ENCODE data around the gene RSAD2. TPM values are rescaled to one million over a fixed set of nuclear protein-coding genes. Genes with fewer than 3 reads are reported as not detected.

Gene RSAD2
- total and polyA plus RNA-seq, 8 donors: 0.45 to 9.2 (median 1.4) TPM; not detected in 2

- intact Hi-C loops (cut with DNase I; ENCODE audit: low total_unique reads): no loop called here
- no peak overlapping the region for H3K4me3 ChIP-seq
- no peak overlapping the region for H3K27ac ChIP-seq
- no peak for DNase-seq
- no peaks in the 10 kb centered on the region for H3K27me3 ChIP-seq
- H3K9me3 ChIP-seq: no peaks in the 10 kb centered on the region
- peaks cover 7 to 32% (median 11%) of the 10 kb centered on the region in 4 donors for H3K4me1 ChIP-seq
- WGBS, 5 donors: 74 to 79% (median 76%) methylated on average over 6 of the region's 6 CpGs
- H3K36me3 ChIP-seq: no peaks in the 10 kb centered on the region
- TF ChIP-seq POLR2A (IDR thresholded peaks at IDR 0.05) (no peak), POLR2AphosphoS5 (IDR thresholded peaks at IDR 0.05) (no peak)
Measured at GRCh38 chr2:6929196-6929819, 51.7 kb downstream of the RSAD2 start.

GRCh38 chr2:6930923-6931647 is 53.5 kb downstream of the RSAD2 start:
- Histone ChIP-seq H3K4me3 (no peak overlapping the region), H3K27ac (no peak overlapping the region), H3K4me1 (peaks cover 7 to 25% (median 13%) of the 10 kb centered on the region in 4 donors), H3K27me3 (no peaks in the 10 kb centered on the region), H3K9me3 (no peaks in the 10 kb centered on the region), H3K36me3 (no peaks in the 10 kb centered on the region)
- WGBS, 5 donors: 73 to 98% (median 80%) methylated on average over 1 to 4 of the region's 4 CpGs
- intact Hi-C loops (cut with DNase I; ENCODE audit: low total_unique reads): no loop called here
- DNase-seq: no peak
- TF ChIP-seq POLR2A (IDR thresholded peaks at IDR 0.05) (no peak), POLR2AphosphoS5 (IDR thresholded peaks at IDR 0.05) (no peak), EP300 (IDR thresholded peaks at IDR 0.05) (no peak), CTCF (IDR thresholded peaks at IDR 0.05) (no peak)

- H3K36me3 ChIP-seq: no peaks in the 10 kb centered on the region
- H3K4me3 ChIP-seq: no peak overlapping the region
- H3K9me3 ChIP-seq: no peaks in the 10 kb centered on the region
- TF ChIP-seq EP300 (IDR thresholded peaks at IDR 0.05): no peak
- no peak for TF ChIP-seq CTCF (IDR thresholded peaks at IDR 0.05)
- TF ChIP-seq POLR2A (IDR thresholded peaks at IDR 0.05): no peak
- intact Hi-C loops (cut with DNase I; ENCODE audit: low total_unique reads): no loop called here
- DNase-seq: no peak
- no peak overlapping the region for H3K27ac ChIP-seq
- WGBS, 5 donors: 29 to 60% (median 45%) methylated on average over 1 of the region's 1 CpG
- no peaks in the 10 kb centered on the region for H3K27me3 ChIP-seq
- peaks cover 7 to 20% (median 11%) of the 10 kb centered on the region in 4 donors for H3K4me1 ChIP-seq
Measured at GRCh38 chr2:6931753-6932152, 54.2 kb downstream of the RSAD2 start.

GRCh38 chr2:6932206-6932605 is 54.6 kb downstream of the RSAD2 start:
- TF ChIP-seq POLR2AphosphoS5 (IDR thresholded peaks at IDR 0.05) (no peak), POLR2A (IDR thresholded peaks at IDR 0.05) (no peak), EP300 (IDR thresholded peaks at IDR 0.05) (no peak), CTCF (IDR thresholded peaks at IDR 0.05) (no peak)
- no peaks in the 10 kb centered on the region for H3K36me3 ChIP-seq
- peaks cover 2 to 15% (median 7%) of the 10 kb centered on the region in 4 donors for H3K4me1 ChIP-seq
- no peak overlapping the region for H3K4me3 ChIP-seq
- no peak overlapping the region for H3K27ac ChIP-seq
- 80 to 98% (median 87%) methylated on average over 1 of the region's 1 CpG for WGBS, 5 donors
- H3K9me3 ChIP-seq: no peaks in the 10 kb centered on the region
- H3K27me3 ChIP-seq: no peaks in the 10 kb centered on the region
- intact Hi-C loops (cut with DNase I; ENCODE audit: low total_unique reads): no loop called here
- DNase-seq: no peak

- peaks cover 0 to 9% (median 4%) of the 10 kb centered on the region in 4 donors for H3K4me1 ChIP-seq
- TF ChIP-seq POLR2A (IDR thresholded peaks at IDR 0.05): no peak
- TF ChIP-seq CTCF (IDR thresholded peaks at IDR 0.05): no peak
- TF ChIP-seq POLR2AphosphoS5 (IDR thresholded peaks at IDR 0.05): no peak
- no peak for TF ChIP-seq EP300 (IDR thresholded peaks at IDR 0.05)
- no peak overlapping the region for H3K4me3 ChIP-seq
- WGBS, 5 donors: 91 to 96% (median 95%) methylated on average over 7 of the region's 7 CpGs
- DNase-seq: no peak
- H3K9me3 ChIP-seq: no peaks in the 10 kb centered on the region
- intact Hi-C loops (cut with DNase I; ENCODE audit: low total_unique reads): no loop called here
- H3K36me3 ChIP-seq: no peaks in the 10 kb centered on the region
- H3K27me3 ChIP-seq: no peaks in the 10 kb centered on the region
- no peak overlapping the region for H3K27ac ChIP-seq
Measured at GRCh38 chr2:6932828-6933227, 55.3 kb downstream of the RSAD2 start.
